Kidney epithelial cell (primary cell): Measurements from ENCODE around the gene ITPR1. TPM values are rescaled to one million over a fixed set of nuclear protein-coding genes. Genes with fewer than 3 reads are reported as not detected.

ENCODE experiments used
- DNase-seq: peaks from one replicate; pipeline ENCODE4 v3.0.0-alpha.2; 2010; ENCODE audit warnings: low read depth
- H3K27me3 ChIP-seq: 2 replicates; pipeline ENCODE4 v1.6.0; 2011; ENCODE audit warnings: low read length; ENCODE audit not compliant: control insufficient read depth, insufficient read depth
- H3K36me3 ChIP-seq: 2 replicates; pipeline ENCODE4 v1.5.1; 2011; ENCODE audit warnings: low read length; ENCODE audit not compliant: control insufficient read depth, insufficient read depth
- H3K4me3 ChIP-seq: 2 replicates; pipeline ENCODE4 v1.5.1; 2011; ENCODE audit warnings: low read depth, mild to moderate bottlenecking, control low read depth, low read length
- total RNA-seq: library from RNA; depleted of rRNA; stranded (reverse); fragments of >200 nt; gene quantifications from 2 replicates; pipeline ENCODE4 v1.2.3, GENCODE V29; 2015
- TF ChIP-seq, protein P1 (sequence below): IDR thresholded peaks from 2 replicates; pipeline ENCODE4 v1.5.1; 2011; ENCODE audit warnings: mild to moderate bottlenecking, moderate library complexity, low read length, control low read depth, inconsistent platforms; ENCODE audit not compliant: insufficient read depth, poor library complexity, severe bottlenecking

Gene ITPR1
- total RNA-seq, 1 donor from 2014 or later: 8.9 TPM

- no peaks in the 10 kb centered on the region for H3K27me3 ChIP-seq
- no peaks in the 10 kb centered on the region for H3K36me3 ChIP-seq
- H3K4me3 ChIP-seq: no peak overlapping the region
- TF ChIP-seq, protein P1, sequence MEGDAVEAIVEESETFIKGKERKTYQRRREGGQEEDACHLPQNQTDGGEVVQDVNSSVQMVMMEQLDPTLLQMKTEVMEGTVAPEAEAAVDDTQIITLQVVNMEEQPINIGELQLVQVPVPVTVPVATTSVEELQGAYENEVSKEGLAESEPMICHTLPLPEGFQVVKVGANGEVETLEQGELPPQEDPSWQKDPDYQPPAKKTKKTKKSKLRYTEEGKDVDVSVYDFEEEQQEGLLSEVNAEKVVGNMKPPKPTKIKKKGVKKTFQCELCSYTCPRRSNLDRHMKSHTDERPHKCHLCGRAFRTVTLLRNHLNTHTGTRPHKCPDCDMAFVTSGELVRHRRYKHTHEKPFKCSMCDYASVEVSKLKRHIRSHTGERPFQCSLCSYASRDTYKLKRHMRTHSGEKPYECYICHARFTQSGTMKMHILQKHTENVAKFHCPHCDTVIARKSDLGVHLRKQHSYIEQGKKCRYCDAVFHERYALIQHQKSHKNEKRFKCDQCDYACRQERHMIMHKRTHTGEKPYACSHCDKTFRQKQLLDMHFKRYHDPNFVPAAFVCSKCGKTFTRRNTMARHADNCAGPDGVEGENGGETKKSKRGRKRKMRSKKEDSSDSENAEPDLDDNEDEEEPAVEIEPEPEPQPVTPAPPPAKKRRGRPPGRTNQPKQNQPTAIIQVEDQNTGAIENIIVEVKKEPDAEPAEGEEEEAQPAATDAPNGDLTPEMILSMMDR: no peak
- DNase-seq: no peak
These were observed 205.1 kb downstream of the ITPR1 start for GRCh38 chr3:4698125-4698821.

DNA sequence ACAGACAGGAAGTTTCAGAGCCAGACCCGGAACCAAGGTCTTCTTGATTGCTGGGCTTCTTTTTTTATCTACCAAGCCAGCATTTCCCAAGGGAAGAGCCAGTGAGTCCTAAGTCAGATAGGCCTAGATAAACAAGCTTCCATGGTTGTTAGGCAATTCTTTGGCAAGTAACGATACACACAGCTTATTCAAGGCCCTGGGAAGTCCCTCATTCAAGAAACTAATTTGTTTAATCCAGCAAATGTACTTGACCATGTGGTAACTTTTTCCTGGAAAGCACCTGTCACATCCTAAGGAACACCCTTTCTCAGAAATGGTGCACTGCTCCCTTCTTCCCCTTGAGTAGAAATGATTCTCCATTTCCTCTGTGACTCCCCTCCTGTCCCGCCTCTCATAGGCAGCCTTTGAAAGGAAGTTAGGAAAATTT lies 209.9 kb downstream of the ITPR1 start:
- no peak for DNase-seq
- Histone ChIP-seq H3K27me3 (no peaks in the 10 kb centered on the region), H3K36me3 (no peaks in the 10 kb centered on the region), H3K4me3 (no peak overlapping the region)
- TF ChIP-seq, protein P1: no peak

DNA sequence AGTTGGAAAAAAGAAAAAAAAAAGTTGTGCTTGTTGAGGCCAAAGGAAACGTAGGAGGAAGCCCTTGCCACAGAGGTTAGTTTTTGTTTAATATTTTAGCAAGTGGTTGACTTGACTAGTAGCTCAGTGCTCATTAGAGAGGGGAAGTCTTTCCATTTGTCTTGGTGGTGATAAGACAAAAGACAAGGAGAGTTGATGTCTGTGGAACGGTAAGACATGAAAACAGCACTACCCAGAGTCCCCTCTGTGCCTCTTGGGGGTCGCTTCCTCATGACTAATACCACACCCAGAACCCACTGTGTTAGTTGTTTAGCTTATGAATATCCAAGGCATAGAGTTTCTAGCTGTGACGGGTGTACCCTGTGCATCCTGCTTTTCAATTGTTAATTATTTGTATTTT lies 211.4 kb downstream of the ITPR1 start:
- DNase-seq: no peak
- no peaks in the 10 kb centered on the region for H3K27me3 ChIP-seq
- TF ChIP-seq, protein P1: no peak

DNA sequence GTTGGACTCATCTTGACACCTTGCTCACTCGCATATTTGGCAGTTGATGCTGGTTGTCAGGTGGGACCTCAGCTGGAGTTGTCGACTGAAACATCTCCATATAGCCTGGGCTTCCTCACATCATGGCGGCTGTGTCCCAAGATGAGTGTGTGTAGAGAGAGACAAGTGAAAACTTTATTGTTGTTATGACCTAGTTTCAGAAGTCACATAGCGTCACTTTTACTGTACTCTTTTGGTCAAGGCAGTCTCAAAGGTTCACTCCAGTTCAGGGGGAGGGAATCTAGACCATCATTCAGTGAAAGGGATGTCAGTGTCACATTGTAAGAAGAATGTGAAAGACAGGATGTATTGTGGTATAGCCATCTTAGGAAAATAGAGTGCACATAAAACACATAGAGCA lies 214.2 kb downstream of the ITPR1 start:
- Histone ChIP-seq H3K4me3 (no peak overlapping the region), H3K36me3 (no peaks in the 10 kb centered on the region), H3K27me3 (no peaks in the 10 kb centered on the region)
- no peak for DNase-seq
- TF ChIP-seq, protein P1: no peak

More for the DNA sequence above, 211.4 kb downstream of the ITPR1 start:
- Histone ChIP-seq H3K36me3 (no peaks in the 10 kb centered on the region), H3K4me3 (no peak overlapping the region)

DNA sequence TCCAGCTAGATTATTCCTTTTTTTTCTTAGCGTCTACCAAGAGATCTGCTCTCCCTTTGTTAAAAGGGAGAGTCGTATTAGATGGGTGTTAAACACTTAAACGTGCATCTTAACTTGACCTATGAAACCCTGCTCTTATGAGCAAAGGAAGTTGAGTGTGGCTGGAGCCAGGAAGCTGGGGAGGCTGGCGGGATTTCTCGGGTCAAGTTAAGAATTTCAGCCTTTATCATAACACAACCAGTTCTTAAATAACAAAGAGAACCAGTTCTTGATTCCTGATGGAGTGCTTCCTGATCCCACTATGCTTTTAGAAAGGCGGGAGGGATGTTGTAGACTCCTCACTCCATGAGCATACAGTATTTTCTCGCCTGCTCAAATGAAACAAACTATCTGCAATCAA lies 215.1 kb downstream of the ITPR1 start:
- Histone ChIP-seq H3K36me3 (no peaks in the 10 kb centered on the region), H3K27me3 (no peaks in the 10 kb centered on the region), H3K4me3 (no peak overlapping the region)
- no peak for DNase-seq
- TF ChIP-seq, protein P1: no peak

DNA sequence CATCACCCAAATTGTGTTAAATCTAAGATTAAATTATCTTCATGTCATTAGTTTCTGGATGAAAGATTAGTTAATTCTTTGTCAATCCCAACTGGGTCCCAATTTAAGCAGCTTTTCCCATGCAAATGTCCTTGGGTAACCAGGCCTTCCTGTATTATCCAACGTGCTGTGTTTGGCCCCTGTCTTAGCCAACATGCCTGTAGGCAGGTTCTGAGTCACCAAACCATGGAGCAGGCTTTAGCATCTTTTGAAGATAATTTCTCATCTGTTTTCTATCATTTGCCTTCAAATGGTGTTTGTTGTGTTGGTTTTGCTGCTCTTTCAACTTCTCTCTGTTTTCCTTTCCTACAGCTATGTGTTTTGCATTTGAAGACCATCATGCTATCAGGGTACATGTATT lies 216.2 kb downstream of the ITPR1 start:
- H3K27me3 ChIP-seq: no peaks in the 10 kb centered on the region
- TF ChIP-seq, protein P1: no peak
- no peaks in the 10 kb centered on the region for H3K36me3 ChIP-seq
- no peak for DNase-seq
- H3K4me3 ChIP-seq: no peak overlapping the region
